Activated CD8-positive, alpha-beta memory T cell treated with anti-CD3 and anti-CD28 coated beads for 48 hours (primary cell): ENCODE measurements around the gene PARL.

Source experiments
- DNase-seq, 3 experiments: peaks; one replicate each; pipeline ENCODE4 v3.0.0-alpha.2; 2020; ENCODE audit warnings: low read depth in 2 of 3, low spot score in 2 of 3

The PARL gene

DNA sequence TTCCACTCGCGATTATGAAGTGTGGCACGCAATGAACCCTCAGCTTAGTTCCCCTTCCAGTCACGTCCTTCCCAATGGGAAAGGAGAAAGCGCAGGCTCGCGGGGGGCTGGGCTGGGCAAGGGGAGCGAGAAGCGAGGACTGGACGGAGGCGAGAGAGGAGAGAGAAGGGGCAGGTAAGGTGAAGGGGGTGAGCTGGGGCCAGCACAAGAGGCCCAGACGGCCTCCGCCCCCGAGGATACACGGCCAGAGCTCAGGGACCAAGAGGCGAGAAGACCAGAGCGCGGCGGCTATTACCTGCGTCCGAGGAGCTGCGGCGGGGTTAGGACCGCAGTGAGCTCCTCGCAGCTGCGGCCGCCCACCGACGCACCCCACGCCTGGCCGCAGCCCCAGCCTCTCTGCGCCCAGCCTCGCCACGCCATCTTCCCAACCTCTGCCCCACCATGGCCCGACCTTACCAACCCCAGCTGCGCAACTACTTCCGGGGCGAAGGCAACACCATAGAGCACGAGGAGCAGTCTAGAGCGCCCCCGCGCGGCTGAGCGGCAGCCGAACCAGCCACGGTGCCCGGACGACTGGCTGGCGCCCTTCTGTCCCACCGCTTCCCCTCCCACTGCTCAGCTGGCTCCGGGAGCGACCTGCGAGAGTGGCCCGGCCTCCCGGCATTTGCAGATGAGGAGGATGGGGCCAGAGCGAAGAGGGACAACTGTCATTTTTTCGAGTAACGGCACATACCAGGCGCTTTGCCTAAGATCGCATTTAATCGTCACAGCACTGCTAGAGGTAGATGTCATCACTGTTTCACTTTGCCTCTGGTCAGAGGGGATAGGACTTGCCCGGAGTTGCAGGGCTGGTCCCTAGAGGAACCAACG lies at the start of gene PARL:
PARL (minus strand) TSS at position 454 of the 870 bp plus-strand sequence; CDS start at position 420, 34 bp downstream.
- peak; percentile 89 to 97 (median 95) for DNase-seq

- no peak for DNase-seq
Measured at GRCh38 chr3:183933160-183933559, 48.5 kb upstream of the PARL start.

- DNase-seq: no peak
Measured at GRCh38 chr3:183931881-183932280, 47.2 kb upstream of the PARL start.

- DNase-seq: no peak
Measured at GRCh38 chr3:183930086-183930485, 45.4 kb upstream of the PARL start.

DNA sequence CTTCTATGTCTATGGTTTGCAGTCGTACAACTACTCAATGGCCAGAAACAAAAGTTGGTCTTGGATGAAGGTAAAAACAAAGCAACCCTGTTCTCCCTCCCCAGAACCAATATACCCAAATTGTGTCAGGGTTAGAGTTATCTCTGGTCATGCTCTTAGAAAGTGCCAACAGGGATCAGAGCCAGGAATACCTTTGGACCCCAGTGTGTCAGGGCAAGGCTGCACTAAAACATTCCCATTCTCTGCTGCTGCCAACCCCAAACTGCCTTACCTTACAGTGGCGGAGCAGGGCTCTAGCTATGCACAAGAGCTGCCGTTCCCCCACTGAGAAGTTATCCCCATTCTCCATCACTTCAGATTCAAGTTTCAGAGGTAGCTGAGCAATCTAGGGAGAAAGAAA lies 42.4 kb upstream of the PARL start:
- no peak for DNase-seq

GRCh38 chr3:183924956-183925355 lies 40.3 kb upstream of the PARL start:
- DNase-seq: no peak

GRCh38 chr3:183924543-183924942 lies 39.9 kb upstream of the PARL start:
- no peak for DNase-seq

GRCh38 chr3:183922421-183922820 lies 37.7 kb upstream of the PARL start:
- no peak for DNase-seq

- no peak for DNase-seq
Measured at GRCh38 chr3:183921096-183921495, 36.4 kb upstream of the PARL start.

DNA sequence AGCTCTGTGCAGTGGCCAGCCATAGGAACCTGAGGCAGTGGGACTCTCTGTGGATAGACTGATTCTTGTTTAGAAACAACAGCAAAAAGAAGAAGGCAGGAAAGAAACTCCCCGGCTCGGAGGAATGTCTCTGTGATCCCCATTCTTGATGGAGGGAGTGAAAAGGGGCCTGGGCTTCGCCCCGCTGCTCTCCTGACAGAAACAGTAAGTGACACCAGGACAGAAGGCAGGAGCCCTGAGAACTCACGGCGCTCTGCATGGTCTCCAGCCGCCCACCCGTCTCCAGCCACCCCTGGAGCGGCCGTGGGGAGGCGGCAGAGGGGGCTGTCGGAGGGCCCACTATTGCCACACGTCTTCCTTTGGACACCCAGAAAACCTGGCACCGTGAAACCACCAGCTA lies 35.7 kb upstream of the PARL start:
- DNase-seq: no peak

DNA sequence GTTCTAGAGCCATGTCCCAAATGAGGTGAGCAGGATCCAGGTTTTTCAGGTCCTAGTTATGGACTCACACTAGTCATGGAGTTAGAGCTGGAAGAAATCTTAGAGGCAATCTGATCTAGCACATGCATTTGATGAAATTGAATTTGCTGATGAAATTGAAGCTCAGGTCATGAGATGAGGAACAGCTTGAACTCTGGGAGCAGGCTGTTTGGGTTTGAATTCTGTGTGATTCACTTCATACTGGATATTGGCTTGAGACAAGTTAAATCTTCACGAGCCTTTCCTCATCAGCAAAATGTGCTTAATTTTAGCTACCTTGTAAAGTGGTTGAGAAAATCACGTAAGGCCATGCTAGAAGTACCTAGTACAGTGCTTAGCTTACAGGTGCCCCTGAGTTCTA lies 33.5 kb upstream of the PARL start:
- DNase-seq: no peak

DNA sequence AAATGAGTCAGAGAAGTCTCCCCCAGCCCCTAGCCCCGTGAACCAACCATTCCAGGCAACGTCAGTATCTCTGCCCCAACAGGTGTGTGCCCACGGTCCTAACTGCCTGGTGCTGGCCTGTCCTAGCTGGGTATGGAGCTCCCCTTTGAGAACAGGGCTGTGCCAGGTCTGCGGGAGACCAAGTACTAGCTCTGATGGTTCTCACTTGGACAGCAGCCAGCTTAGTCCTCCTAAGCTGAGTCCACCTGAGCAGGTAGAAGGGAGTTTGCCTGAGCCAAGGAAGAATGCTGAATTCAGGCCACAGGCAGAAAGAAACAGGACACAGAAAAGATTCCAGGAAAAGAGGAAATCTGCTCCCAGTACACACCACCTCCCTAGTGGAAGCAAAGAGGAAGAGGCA lies 33.1 kb upstream of the PARL start:
- no peak for DNase-seq

DNA sequence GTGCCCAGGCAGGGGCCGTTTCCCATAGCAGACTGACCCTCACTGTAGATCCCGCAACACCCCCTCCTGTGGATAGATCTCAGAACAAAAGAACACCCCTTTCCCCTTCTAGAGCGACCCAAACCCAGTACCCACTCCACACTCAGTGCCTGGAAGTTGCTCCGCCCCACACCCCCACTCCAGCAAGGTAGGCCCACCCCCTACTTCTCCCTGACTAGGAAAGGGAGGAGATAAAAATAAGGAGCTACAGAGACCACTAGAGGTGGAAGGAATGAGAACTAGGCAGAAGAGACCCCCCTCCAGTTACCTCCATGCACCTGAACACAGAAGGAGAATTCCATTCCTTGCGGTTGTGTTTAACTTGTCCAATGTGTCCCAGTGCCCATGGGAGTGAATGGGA lies 30.2 kb upstream of the PARL start:
- no peak for DNase-seq

DNA sequence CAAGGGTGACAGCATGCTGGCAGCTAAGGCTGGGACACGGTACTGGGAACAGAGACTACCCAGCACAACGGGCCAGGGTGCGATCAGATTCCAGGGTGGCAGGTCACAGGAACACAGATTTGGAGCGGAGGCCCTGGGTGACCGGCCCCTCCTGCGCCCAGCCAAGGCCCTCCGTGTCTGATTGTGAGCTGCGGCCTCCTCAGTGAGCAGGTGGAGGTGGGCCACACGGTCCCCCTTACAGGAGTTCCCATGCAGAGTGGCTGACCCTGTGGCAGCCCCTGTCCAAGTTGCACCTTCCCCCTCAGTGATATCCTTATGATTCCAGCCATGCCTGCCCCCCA lies 28.9 kb upstream of the PARL start:
- DNase-seq: no peak

DNA sequence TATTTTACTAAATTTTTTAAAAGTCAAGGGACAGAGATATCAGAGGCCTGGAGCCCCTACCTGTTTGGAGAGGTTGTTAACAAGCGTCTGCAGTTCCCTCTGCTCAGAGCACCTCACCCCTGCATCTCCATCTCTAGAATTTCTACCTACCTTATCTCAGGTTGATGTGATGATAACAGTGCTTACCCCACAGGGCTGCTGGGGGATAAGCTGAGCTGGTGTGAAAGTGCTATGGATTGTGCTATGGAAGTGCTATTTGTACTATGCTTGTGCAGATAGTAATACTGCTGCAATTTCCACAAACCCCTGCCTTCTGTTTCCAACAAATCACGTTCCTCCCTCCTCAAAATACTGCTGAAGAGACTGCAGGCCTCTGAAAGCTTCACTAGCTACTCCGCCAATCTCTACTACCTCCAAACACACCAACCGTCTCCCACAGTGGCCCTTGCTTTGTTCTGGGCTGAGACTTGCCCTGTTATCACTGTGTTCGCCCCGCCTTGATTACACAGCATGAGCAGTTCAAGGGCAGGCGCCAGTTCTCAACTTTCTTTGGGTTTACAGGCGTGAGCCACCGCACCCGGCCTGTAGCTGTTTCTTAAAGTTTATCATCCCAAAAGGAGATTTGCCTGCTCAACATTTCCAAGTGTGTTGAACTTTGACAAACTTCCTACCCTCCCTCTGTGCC lies 28.4 kb upstream of the PARL start:
- no peak for DNase-seq

GRCh38 chr3:183911763-183912506 lies 27.3 kb upstream of the PARL start:
- no peak for DNase-seq

- no peak for DNase-seq
Measured at GRCh38 chr3:183911087-183911486, 26.4 kb upstream of the PARL start.

GRCh38 chr3:183909030-183909600 lies 24.4 kb upstream of the PARL start:
- no peak for DNase-seq

- DNase-seq: no peak
Measured at GRCh38 chr3:183907911-183908331, 23.2 kb upstream of the PARL start.

- no peak for DNase-seq
Measured at GRCh38 chr3:183907176-183907575, 22.5 kb upstream of the PARL start.

- no peak for DNase-seq
Measured at GRCh38 chr3:183906234-183906921, 21.7 kb upstream of the PARL start.
